ENCODE data around the gene OR10K2.

- TF ChIP-seq, protein P1, sequence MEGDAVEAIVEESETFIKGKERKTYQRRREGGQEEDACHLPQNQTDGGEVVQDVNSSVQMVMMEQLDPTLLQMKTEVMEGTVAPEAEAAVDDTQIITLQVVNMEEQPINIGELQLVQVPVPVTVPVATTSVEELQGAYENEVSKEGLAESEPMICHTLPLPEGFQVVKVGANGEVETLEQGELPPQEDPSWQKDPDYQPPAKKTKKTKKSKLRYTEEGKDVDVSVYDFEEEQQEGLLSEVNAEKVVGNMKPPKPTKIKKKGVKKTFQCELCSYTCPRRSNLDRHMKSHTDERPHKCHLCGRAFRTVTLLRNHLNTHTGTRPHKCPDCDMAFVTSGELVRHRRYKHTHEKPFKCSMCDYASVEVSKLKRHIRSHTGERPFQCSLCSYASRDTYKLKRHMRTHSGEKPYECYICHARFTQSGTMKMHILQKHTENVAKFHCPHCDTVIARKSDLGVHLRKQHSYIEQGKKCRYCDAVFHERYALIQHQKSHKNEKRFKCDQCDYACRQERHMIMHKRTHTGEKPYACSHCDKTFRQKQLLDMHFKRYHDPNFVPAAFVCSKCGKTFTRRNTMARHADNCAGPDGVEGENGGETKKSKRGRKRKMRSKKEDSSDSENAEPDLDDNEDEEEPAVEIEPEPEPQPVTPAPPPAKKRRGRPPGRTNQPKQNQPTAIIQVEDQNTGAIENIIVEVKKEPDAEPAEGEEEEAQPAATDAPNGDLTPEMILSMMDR (conservative IDR thresholded peaks at IDR 0.05; ENCODE audit: low read length) = no peak
- TF ChIP-seq EZH2phosphoT487 (IDR thresholded peaks at IDR 0.05; ENCODE audit: borderline replicate concordance, low read depth, low read length) = no peak
These were observed 1.0 kb downstream of the OR10K2 start for GRCh38 chr1:158425027-158425426.

Data from OCI-LY7 (cell line).